Measurements from ENCODE around the gene OR8D4.

The OR8D4 gene

DNA sequence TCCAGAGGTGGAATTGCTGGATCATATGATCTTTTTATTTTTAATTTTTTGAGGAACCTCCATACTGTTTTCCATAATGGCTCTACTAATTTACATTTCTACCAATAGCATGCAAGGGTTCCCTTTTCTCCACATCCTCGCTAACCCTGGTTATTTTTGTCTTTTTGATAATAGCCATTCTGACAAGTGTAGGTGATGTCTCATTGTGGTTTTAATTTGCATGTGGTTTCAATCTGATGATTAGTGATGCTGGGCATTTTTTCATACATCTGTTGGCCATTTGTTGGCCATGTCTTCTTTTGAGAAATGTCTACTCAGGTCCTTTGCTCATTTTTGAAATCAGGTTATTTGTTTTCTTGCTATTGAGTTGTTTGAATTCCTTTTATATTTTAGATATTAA is 22.1 kb downstream of the OR8D4 start:
- no peak overlapping the region for H3K27ac ChIP-seq (ENCODE audit: extremely low read depth, low read depth, low read length)
- no peaks in the 10 kb centered on the region for H3K4me1 ChIP-seq (ENCODE audit: control insufficient read depth, insufficient read depth, low read length)
- H3K4me3 ChIP-seq (ENCODE audit: low read depth, low read length) = no peak overlapping the region
- ChIA-PET POLR2A (no interaction called here), CTCF (no interaction called here)
- TF ChIP-seq ZNF169 (tag by site-specific recombination; IDR thresholded peaks at IDR 0.05) (no peak), REPIN1 (tag by site-specific recombination; IDR thresholded peaks at IDR 0.05; ENCODE audit: low read depth) (no peak), ZBTB1 (tag by site-specific recombination; IDR thresholded peaks at IDR 0.05) (no peak), ZNF221 (tag by site-specific recombination; IDR thresholded peaks at IDR 0.05; ENCODE audit: borderline replicate concordance) (no peak), ZNF202 (tag by site-specific recombination; IDR thresholded peaks at IDR 0.05; ENCODE audit: borderline replicate concordance) (no peak), ZBTB21 (tag by site-specific recombination; IDR thresholded peaks at IDR 0.05) (no peak), KLF7 (tag by site-specific recombination; IDR thresholded peaks at IDR 0.05; ENCODE audit: borderline replicate concordance) (no peak), ZNF302 (tag by site-specific recombination; IDR thresholded peaks at IDR 0.05; ENCODE audit: low read depth) (no peak)
- TF ChIP-seq, protein P1, sequence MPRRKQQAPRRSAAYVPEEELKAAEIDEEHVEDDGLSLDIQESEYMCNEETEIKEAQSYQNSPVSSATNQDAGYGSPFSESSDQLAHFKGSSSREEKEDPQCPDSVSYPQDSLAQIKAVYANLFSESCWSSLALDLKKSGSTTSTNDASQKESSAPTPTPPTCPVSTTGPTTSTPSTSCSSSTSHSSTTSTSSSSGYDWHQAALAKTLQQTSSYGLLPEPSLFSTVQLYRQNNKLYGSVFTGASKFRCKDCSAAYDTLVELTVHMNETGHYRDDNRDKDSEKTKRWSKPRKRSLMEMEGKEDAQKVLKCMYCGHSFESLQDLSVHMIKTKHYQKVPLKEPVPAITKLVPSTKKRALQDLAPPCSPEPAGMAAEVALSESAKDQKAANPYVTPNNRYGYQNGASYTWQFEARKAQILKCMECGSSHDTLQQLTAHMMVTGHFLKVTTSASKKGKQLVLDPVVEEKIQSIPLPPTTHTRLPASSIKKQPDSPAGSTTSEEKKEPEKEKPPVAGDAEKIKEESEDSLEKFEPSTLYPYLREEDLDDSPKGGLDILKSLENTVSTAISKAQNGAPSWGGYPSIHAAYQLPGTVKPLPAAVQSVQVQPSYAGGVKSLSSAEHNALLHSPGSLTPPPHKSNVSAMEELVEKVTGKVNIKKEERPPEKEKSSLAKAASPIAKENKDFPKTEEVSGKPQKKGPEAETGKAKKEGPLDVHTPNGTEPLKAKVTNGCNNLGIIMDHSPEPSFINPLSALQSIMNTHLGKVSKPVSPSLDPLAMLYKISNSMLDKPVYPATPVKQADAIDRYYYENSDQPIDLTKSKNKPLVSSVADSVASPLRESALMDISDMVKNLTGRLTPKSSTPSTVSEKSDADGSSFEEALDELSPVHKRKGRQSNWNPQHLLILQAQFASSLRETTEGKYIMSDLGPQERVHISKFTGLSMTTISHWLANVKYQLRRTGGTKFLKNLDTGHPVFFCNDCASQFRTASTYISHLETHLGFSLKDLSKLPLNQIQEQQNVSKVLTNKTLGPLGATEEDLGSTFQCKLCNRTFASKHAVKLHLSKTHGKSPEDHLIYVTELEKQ (tag by site-specific recombination; IDR thresholded peaks at IDR 0.05; ENCODE audit: borderline replicate concordance) = no peak
- H3K9me3 ChIP-seq (ENCODE audit: control insufficient read depth, insufficient read depth, low read depth, low read length) = no peaks in the 10 kb centered on the region
- no peaks in the 10 kb centered on the region for H3K36me3 ChIP-seq (ENCODE audit: control insufficient read depth in 2 of 2, insufficient read depth in 1 of 2, low read length in 2 of 2)

DNA sequence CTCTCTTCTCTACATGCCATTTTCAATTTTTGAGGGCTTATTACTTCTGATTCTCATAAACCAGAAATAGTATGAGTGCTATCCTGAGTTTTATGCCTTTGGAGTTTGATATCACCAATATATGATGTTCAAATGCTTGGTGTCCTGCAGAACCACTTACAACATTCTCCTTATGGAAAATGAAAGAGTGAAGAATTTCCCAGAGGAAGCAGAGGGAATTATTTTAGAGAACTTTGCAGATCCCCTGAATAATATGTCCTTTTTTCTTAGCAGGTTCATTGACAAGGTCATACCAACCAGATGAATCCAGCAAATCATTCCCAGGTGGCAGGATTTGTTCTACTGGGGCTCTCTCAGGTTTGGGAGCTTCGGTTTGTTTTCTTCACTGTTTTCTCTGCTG is 37.4 kb downstream of the OR8D4 start, which contains the start of gene OR4D5:
Gene OR4D5, plus strand, starts transcription at position 301 of the 400 bp plus-strand sequence. Its CDS starts 0 bp downstream, at position 301.
- no peaks in the 10 kb centered on the region for H3K9me3 ChIP-seq (ENCODE audit: control insufficient read depth, insufficient read depth, low read depth, low read length)
- TF ChIP-seq ZFP69B (tag by site-specific recombination; IDR thresholded peaks at IDR 0.05) = no peak
- TF ChIP-seq ZNF514 (tag by site-specific recombination; IDR thresholded peaks at IDR 0.05) = no peak
- TF ChIP-seq, protein P2, sequence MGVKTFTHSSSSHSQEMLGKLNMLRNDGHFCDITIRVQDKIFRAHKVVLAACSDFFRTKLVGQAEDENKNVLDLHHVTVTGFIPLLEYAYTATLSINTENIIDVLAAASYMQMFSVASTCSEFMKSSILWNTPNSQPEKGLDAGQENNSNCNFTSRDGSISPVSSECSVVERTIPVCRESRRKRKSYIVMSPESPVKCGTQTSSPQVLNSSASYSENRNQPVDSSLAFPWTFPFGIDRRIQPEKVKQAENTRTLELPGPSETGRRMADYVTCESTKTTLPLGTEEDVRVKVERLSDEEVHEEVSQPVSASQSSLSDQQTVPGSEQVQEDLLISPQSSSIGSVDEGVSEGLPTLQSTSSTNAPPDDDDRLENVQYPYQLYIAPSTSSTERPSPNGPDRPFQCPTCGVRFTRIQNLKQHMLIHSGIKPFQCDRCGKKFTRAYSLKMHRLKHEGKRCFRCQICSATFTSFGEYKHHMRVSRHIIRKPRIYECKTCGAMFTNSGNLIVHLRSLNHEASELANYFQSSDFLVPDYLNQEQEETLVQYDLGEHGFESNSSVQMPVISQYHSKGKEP (tag by site-specific recombination; IDR thresholded peaks at IDR 0.05) = no peak
- TF ChIP-seq ZEB2 (tag by site-specific recombination; IDR thresholded peaks at IDR 0.05) = no peak
- TF ChIP-seq YY2 (tag by site-specific recombination; IDR thresholded peaks at IDR 0.05) = no peak
- TF ChIP-seq ZNF335 (tag by site-specific recombination; conservative IDR thresholded peaks at IDR 0.05) = no peak
- TF ChIP-seq ZNF121 (tag by site-specific recombination; IDR thresholded peaks at IDR 0.05) = no peak
- no peak for TF ChIP-seq EGR2 (tag by site-specific recombination; IDR thresholded peaks at IDR 0.05; ENCODE audit: low read depth)
- TF ChIP-seq ZNF510 (tag by site-specific recombination; IDR thresholded peaks at IDR 0.05; ENCODE audit: insufficient replicate concordance) = no peak
- TF ChIP-seq ZFP3 (tag by site-specific recombination; IDR thresholded peaks at IDR 0.05; ENCODE audit: low read depth) = no peak
- TF ChIP-seq ZNF707 (tag by site-specific recombination; IDR thresholded peaks at IDR 0.05) = no peak
- TF ChIP-seq ZNF155 (tag by site-specific recombination; IDR thresholded peaks at IDR 0.05) = no peak
- TF ChIP-seq ZNF324 (tag by site-specific recombination; IDR thresholded peaks at IDR 0.05) = no peak
- TF ChIP-seq ZSCAN16 (tag by site-specific recombination; IDR thresholded peaks at IDR 0.05) = no peak
- TF ChIP-seq ZSCAN23 (tag by site-specific recombination; IDR thresholded peaks at IDR 0.05) = no peak
- TF ChIP-seq, protein P3, sequence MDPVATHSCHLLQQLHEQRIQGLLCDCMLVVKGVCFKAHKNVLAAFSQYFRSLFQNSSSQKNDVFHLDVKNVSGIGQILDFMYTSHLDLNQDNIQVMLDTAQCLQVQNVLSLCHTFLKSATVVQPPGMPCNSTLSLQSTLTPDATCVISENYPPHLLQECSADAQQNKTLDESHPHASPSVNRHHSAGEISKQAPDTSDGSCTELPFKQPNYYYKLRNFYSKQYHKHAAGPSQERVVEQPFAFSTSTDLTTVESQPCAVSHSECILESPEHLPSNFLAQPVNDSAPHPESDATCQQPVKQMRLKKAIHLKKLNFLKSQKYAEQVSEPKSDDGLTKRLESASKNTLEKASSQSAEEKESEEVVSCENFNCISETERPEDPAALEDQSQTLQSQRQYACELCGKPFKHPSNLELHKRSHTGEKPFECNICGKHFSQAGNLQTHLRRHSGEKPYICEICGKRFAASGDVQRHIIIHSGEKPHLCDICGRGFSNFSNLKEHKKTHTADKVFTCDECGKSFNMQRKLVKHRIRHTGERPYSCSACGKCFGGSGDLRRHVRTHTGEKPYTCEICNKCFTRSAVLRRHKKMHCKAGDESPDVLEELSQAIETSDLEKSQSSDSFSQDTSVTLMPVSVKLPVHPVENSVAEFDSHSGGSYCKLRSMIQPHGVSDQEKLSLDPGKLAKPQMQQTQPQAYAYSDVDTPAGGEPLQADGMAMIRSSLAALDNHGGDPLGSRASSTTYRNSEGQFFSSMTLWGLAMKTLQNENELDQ (tag by site-specific recombination; IDR thresholded peaks at IDR 0.05; ENCODE audit: low read depth) = no peak
- ChIA-PET POLR2A (no interaction called here), CTCF (no interaction called here)
- H3K27ac ChIP-seq (ENCODE audit: extremely low read depth, low read depth, low read length) = no peak within 1 kb of the TSS
- no peaks in the 10 kb centered on the region for H3K4me1 ChIP-seq (ENCODE audit: control insufficient read depth, insufficient read depth, low read length)
- no peak within 1 kb of the TSS for H3K4me3 ChIP-seq (ENCODE audit: low read depth, low read length)
- H3K36me3 ChIP-seq (ENCODE audit: control insufficient read depth in 2 of 2, insufficient read depth in 1 of 2, low read length in 2 of 2) = no peaks in the 10 kb centered on the region
